Fibroblast of skin of abdomen (primary cell): ENCODE measurements around the gene AKR1C2.
"Not testable (repeated sequence)": the region's sequence is repeated elsewhere in the genome, so short reads cannot be mapped to it uniquely, and the experiment has no call there.

ENCODE experiments used
- DNase-seq: peaks from one replicate; pipeline ENCODE4 v3.0.0-alpha.2; 2013

The AKR1C2 gene

GRCh38 chr10:4984971-4985594, 18.6 kb downstream of the AKR1C2 start:
- DNase-seq: no peak

- no peak for DNase-seq
Observed at GRCh38 chr10:4984223-4984622, 19.4 kb downstream of the AKR1C2 start.

- DNase-seq: no peak
Observed at GRCh38 chr10:4983615-4984216, 19.9 kb downstream of the AKR1C2 start.

- no peak for DNase-seq
Observed at GRCh38 chr10:4982764-4983226, 20.9 kb downstream of the AKR1C2 start.

GRCh38 chr10:4981722-4982471, 21.8 kb downstream of the AKR1C2 start:
- DNase-seq: peak; percentile 26

GRCh38 chr10:4980793-4981192, 22.9 kb downstream of the AKR1C2 start:
- DNase-seq: no peak

- no peak for DNase-seq
Observed at GRCh38 chr10:4978870-4979269, 24.8 kb downstream of the AKR1C2 start.

- no peak for DNase-seq
Observed at GRCh38 chr10:4977025-4977424, 26.6 kb downstream of the AKR1C2 start.

GRCh38 chr10:4974400-4974799, 29.3 kb downstream of the AKR1C2 start:
- not testable (repeated sequence) for DNase-seq

GRCh38 chr10:4973294-4973693, 30.4 kb downstream of the AKR1C2 start:
- DNase-seq: not testable (repeated sequence)

GRCh38 chr10:4972369-4973142, 31.1 kb downstream of the AKR1C2 start:
- DNase-seq: not testable (repeated sequence)

- not testable (repeated sequence) for DNase-seq
Observed at GRCh38 chr10:4970362-4970761, 33.3 kb downstream of the AKR1C2 start.

- not testable (repeated sequence) for DNase-seq
Observed at GRCh38 chr10:4969289-4969688, 34.4 kb downstream of the AKR1C2 start.

- not testable (repeated sequence) for DNase-seq
Observed at GRCh38 chr10:4967189-4967588, 36.5 kb downstream of the AKR1C2 start.

GRCh38 chr10:4965763-4966162, 37.9 kb downstream of the AKR1C2 start:
- DNase-seq: not testable (repeated sequence)

GRCh38 chr10:4963815-4964154, 39.9 kb downstream of the AKR1C2 start:
- DNase-seq: not testable (repeated sequence)

- peak; percentile 22 for DNase-seq
Observed at GRCh38 chr10:4962876-4963814, 40.5 kb downstream of the AKR1C2 start, which contains the start of gene AKR1C1. Gene AKR1C1 (plus strand): TSS chr10:4963415. CDS start chr10:4963445, 30 bp downstream.

- not testable (repeated sequence) for DNase-seq
Observed at GRCh38 chr10:4962308-4962707, 41.3 kb downstream of the AKR1C2 start.

- DNase-seq: not testable (repeated sequence)
Observed at GRCh38 chr10:4961558-4961957, 42.1 kb downstream of the AKR1C2 start.

GRCh38 chr10:4956955-4957645, 46.6 kb downstream of the AKR1C2 start:
- not testable (repeated sequence) for DNase-seq

GRCh38 chr10:4956088-4956487, 47.6 kb downstream of the AKR1C2 start:
- not testable (repeated sequence) for DNase-seq
